Measurements from ENCODE around the gene MICAL2. TPM values are rescaled to one million over a fixed set of nuclear protein-coding genes. Genes with fewer than 3 reads are reported as not detected.

Gene MICAL2
- total and polyA plus RNA-seq, 2 donors (not counting 3 experiments of a cell fraction or from before 2014, with no cell fraction given) = 67.6 to 200 TPM

DNA sequence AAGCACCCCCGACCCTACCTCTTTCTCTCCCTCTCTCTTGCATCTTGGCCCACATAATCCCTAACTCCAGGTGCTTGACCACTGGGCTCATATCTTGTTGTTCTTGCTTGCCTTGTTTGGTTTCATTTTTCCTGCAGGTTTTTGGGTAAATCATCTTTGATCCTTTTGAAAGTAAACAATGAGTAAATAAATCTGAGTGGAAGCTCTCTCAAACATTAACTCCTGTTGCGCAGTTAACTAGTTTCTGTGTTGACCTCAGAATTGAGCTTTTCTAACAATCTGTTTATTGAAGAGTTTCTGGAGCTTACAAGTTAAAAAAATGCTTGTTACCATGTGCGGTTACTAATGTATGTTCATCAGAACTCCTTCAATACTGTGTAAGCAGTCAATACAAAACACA lies 38.8 kb upstream of the MICAL2 start:
- Histone ChIP-seq H3K9me3 (replicated peaks; ENCODE audit: control insufficient read depth, insufficient read depth, low read length) (no peaks in the 10 kb centered on the region), H3K9ac (replicated peaks; ENCODE audit: extremely low read depth, insufficient read depth, low read length) (no peak overlapping the region), H3K9me1 (replicated peaks; ENCODE audit: control insufficient read depth, extremely low read depth, insufficient read depth, low read length) (no peaks in the 10 kb centered on the region), H3K27ac (ENCODE audit: insufficient read depth, low read depth, low read length) (no peak overlapping the region), H3K4me1 (ENCODE audit: control insufficient read depth, extremely low read depth, insufficient read depth, low read length) (peaks cover 5% of the 10 kb centered on the region), H3K4me2 (ENCODE audit: insufficient read depth, low read length) (no peak overlapping the region), H4K20me1 (replicated peaks; ENCODE audit: control insufficient read depth, extremely low read depth, insufficient read depth, low read length) (no peaks in the 10 kb centered on the region), H3K4me3 (replicated peaks in 1 of 3; ENCODE audit: insufficient read depth in 1 of 3, low read depth in 1 of 3, low read length in 3 of 3) (no peak overlapping the region), H3K79me2 (ENCODE audit: control insufficient read depth, insufficient read depth, low read length) (no peaks in the 10 kb centered on the region), H3K27me3 (ENCODE audit: control insufficient read depth in 2 of 2, insufficient read depth in 2 of 2, low read length in 2 of 2) (no peaks in the 10 kb centered on the region), H3K36me3 (ENCODE audit: control insufficient read depth in 2 of 2, extremely low read depth in 1 of 2, insufficient read depth in 2 of 2, low read length in 2 of 2) (no peaks in the 10 kb centered on the region), H2AFZ (ENCODE audit: low read depth, low read length) (no peak overlapping the region)
- CTCF ChIA-PET = no interaction called here
- POLR2A ChIA-PET = no interaction called here
- dilution Hi-C loops (cut with MboI; ENCODE audit: extremely low pct_ligation_motif_present, low sequenced_read_pairs) (no loop called here), intact Hi-C loops (cut with micrococcal nuclease) (no loop called here)
- TF ChIP-seq, protein P1, sequence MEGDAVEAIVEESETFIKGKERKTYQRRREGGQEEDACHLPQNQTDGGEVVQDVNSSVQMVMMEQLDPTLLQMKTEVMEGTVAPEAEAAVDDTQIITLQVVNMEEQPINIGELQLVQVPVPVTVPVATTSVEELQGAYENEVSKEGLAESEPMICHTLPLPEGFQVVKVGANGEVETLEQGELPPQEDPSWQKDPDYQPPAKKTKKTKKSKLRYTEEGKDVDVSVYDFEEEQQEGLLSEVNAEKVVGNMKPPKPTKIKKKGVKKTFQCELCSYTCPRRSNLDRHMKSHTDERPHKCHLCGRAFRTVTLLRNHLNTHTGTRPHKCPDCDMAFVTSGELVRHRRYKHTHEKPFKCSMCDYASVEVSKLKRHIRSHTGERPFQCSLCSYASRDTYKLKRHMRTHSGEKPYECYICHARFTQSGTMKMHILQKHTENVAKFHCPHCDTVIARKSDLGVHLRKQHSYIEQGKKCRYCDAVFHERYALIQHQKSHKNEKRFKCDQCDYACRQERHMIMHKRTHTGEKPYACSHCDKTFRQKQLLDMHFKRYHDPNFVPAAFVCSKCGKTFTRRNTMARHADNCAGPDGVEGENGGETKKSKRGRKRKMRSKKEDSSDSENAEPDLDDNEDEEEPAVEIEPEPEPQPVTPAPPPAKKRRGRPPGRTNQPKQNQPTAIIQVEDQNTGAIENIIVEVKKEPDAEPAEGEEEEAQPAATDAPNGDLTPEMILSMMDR (IDR thresholded peaks at IDR 0.05; ENCODE audit: extremely low read depth in 1 of 2, insufficient read depth in 1 of 2, low read depth in 1 of 2, low read length in 2 of 2) = no peak
- TF ChIP-seq EZH2 (IDR thresholded peaks at IDR 0.05; ENCODE audit: borderline replicate concordance, low read depth, low read length, severe bottlenecking) (no peak), POLR2A (IDR thresholded peaks at IDR 0.05; ENCODE audit: low read depth, low read length) (no peak), POLR2AphosphoS5 (IDR thresholded peaks at IDR 0.05; ENCODE audit: insufficient read depth, low read depth, low read length) (no peak), FOS (IDR thresholded peaks at IDR 0.05; ENCODE audit: borderline replicate concordance, insufficient read depth, low read length) (no peak), JUN (IDR thresholded peaks at IDR 0.05; ENCODE audit: borderline replicate concordance, insufficient read depth, insufficient read length, low read depth) (no peak), GATA2 (IDR thresholded peaks at IDR 0.05; ENCODE audit: insufficient read depth, insufficient read length, low read depth, low read length) (no peak), MYC (IDR thresholded peaks at IDR 0.05; ENCODE audit: low read depth, low read length) (no peak)
- TF ChIP-seq, protein P2, sequence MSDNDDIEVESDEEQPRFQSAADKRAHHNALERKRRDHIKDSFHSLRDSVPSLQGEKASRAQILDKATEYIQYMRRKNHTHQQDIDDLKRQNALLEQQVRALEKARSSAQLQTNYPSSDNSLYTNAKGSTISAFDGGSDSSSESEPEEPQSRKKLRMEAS (IDR thresholded peaks at IDR 0.05; ENCODE audit: insufficient read depth, insufficient read length) = no peak
- DNase-seq (ENCODE audit: low read depth, low spot score) (no peak), FAIRE-seq (no peak)
- no TSS peak for BruUV-seq (replicated peaks)

Data from endothelial cell of umbilical vein (primary cell).